Upper lobe of left lung (tissue), 6 donors: Measurements from ENCODE around the gene RASGEF1C. TPM values are rescaled to one million over a fixed set of nuclear protein-coding genes. Genes with fewer than 3 reads are reported as not detected.

Experiments used
- ATAC-seq, 2 donors: fragments of 200-7000 bp; cut with Tn5 transposase; one replicate each; pipeline ENCODE4 v1.9.1; 2022; ENCODE audit warnings: mild to moderate bottlenecking in 2 of 2, moderate library complexity in 2 of 2; ENCODE audit not compliant: low FRiP score in 2 of 2
- DNase-seq, 2 donors: peaks; one replicate each; pipeline ENCODE4 v3.0.0-alpha.2; 2019 to 2020
- H3K27ac ChIP-seq, 4 donors: fragments of 200-600 bp; sonication (generic); one replicate each; pipeline ENCODE4 v1.5.1; 2016 to 2019
- H3K27me3 ChIP-seq, 4 donors: fragments of 200-600 bp; sonication (generic); one replicate each; pipeline ENCODE4 v1.5.1; 2017 to 2019
- H3K36me3 ChIP-seq, 4 donors: fragments of 200-600 bp; sonication (generic); one replicate each; pipeline ENCODE4 v1.5.1; 2016 to 2019
- H3K4me1 ChIP-seq, 4 donors: fragments of 200-600 bp; sonication (generic); one replicate each; pipeline ENCODE4 v1.5.1; 2018 to 2019
- H3K4me3 ChIP-seq, 4 donors: fragments of 200-600 bp; sonication (generic); one replicate each; pipeline ENCODE4 v1.5.1; 2017 to 2019; ENCODE audit warnings: mild to moderate bottlenecking in 2 of 4, moderate library complexity in 1 of 4
- H3K9me3 ChIP-seq, 4 donors: fragments of 200-600 bp; sonication (generic); one replicate each; pipeline ENCODE4 v1.5.1; 2018 to 2019
- EP300 ChIP-seq, 4 donors: sonication (generic); formaldehyde crosslinking; IDR thresholded peaks; one replicate each; pipeline ENCODE4 v1.5.1; 2017; ENCODE audit warnings: antibody characterized with exemption in 4 of 4, control low read depth in 2 of 4
- POLR2A ChIP-seq, 4 donors: fragments of 450-650 bp; IDR thresholded peaks; one replicate each; pipeline ENCODE4 v1.5.1; 2016 to 2017; ENCODE audit warnings: antibody characterized with exemption in 4 of 4, mild to moderate bottlenecking in 2 of 4
- POLR2AphosphoS5 ChIP-seq, 2 donors: sonication (generic); formaldehyde crosslinking; IDR thresholded peaks; one replicate each; pipeline ENCODE4 v1.5.1; 2017; ENCODE audit warnings: antibody characterized with exemption in 2 of 2
- WGBS, 2 donors: methylation state at CpG; one replicate each; pipeline ENCODE4 v1.1.5; 2017 to 2018; 5-methylcytosine and 5-hydroxymethylcytosine counted together
- total RNA-seq, 6 donors: library from RNA; depleted of rRNA in 4 of 6; stranded (reverse); fragments of >200 nt in 4 of 6; gene quantifications; one replicate each; pipeline versions ENCODE4 v1.1.0 to v1.2.1, GENCODE V29; 2016 to 2021
- TF ChIP-seq, protein P1 (sequence below), 6 experiments: fragments of 450-650 bp in 4 of 6; fragments of 200-600 bp in 2 of 6; sonication (generic) in 2 of 6; IDR thresholded peaks; one replicate each; pipeline ENCODE4 v1.5.1; 2016 to 2019; ENCODE audit warnings: antibody characterized with exemption in 6 of 6
- donor health status: DM: no; HTN: no; CAD: no; lungs with moderate emphysema.
- donor health status: DM: no; HTN: yes; CAD: no; lungs with severe emphysema.

RASGEF1C gene
- total RNA-seq, 6 donors from 2014 or later = not detected

DNA sequence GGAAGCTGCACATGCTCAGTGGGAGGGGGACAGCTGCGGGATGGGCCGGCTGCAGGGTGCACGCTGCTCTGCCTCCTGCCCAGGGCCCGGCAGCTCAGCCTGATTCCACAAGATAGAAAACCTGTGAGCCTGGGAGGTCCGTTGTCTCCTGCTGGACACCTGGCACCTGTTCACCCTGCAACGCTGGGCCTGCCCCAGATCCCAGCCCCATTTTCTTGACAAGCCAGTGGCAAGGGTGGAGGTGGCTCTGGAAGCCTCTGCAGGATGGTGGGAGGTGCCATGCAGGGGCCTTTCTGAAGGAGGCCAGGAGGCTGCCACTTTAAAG is 69.3 kb downstream of the RASGEF1C start:
- ATAC-seq (no peak), DNase-seq (no peak)
- Histone ChIP-seq H3K27ac (no peak overlapping the region), H3K9me3 (no peaks in the 10 kb centered on the region), H3K27me3 (no peaks in the 10 kb centered on the region), H3K36me3 (no peaks in the 10 kb centered on the region), H3K4me3 (no peak overlapping the region), H3K4me1 (no peaks in the 10 kb centered on the region)
- 80% methylated on average over 6 of the region's 6 CpGs; no CpG with 5 or more reads in 1 of the 2 donors for WGBS, 2 donors
- TF ChIP-seq POLR2AphosphoS5 (IDR thresholded peaks at IDR 0.05) (no peak), EP300 (IDR thresholded peaks at IDR 0.05) (no peak), POLR2A (IDR thresholded peaks at IDR 0.05) (no peak)
- TF ChIP-seq, protein P1, sequence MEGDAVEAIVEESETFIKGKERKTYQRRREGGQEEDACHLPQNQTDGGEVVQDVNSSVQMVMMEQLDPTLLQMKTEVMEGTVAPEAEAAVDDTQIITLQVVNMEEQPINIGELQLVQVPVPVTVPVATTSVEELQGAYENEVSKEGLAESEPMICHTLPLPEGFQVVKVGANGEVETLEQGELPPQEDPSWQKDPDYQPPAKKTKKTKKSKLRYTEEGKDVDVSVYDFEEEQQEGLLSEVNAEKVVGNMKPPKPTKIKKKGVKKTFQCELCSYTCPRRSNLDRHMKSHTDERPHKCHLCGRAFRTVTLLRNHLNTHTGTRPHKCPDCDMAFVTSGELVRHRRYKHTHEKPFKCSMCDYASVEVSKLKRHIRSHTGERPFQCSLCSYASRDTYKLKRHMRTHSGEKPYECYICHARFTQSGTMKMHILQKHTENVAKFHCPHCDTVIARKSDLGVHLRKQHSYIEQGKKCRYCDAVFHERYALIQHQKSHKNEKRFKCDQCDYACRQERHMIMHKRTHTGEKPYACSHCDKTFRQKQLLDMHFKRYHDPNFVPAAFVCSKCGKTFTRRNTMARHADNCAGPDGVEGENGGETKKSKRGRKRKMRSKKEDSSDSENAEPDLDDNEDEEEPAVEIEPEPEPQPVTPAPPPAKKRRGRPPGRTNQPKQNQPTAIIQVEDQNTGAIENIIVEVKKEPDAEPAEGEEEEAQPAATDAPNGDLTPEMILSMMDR (IDR thresholded peaks at IDR 0.05) = no peak

DNA sequence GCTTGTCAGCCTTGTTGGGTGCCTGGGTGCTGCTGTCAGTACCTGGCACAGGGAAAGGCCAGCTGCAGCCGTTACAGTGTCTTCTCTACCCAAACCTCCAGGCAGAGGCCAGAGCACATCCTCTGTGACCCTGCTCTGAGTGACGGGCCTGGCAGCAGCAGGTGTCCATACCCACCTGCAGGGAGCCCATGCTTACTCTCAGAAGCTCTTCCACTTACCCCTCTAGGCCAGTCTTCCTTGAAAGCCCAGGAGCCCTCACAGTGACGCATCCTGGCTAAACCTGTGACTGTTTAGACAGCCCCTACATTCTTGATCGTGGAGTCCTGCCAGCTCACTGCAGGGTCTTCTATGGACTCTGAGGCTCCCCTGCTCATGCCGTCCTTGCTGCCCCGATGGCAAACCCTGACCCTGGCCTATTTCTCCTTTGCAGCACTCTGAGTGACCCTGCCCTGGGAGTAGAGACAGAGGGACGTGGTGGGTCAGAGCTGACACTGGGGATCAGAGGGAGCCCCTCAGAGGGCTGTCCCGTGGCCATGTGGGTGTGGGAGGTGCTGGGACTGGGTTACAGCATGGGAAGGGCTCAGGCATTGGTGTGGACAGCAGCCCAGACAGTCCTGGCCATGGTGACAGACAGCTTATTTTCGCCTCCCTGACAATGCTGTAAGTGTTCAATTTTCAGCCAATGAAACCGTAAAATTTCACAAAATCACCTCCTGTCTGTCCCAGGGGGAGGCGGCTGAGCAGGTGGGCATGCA is 69.9 kb downstream of the RASGEF1C start:
- H3K27ac ChIP-seq = no peak overlapping the region
- no peaks in the 10 kb centered on the region for H3K27me3 ChIP-seq
- no peaks in the 10 kb centered on the region for H3K36me3 ChIP-seq
- DNase-seq (no peak), ATAC-seq (no peak)
- TF ChIP-seq, protein P1 (IDR thresholded peaks at IDR 0.05) = no peak
- no peak for TF ChIP-seq POLR2AphosphoS5 (IDR thresholded peaks at IDR 0.05)
- TF ChIP-seq EP300 (IDR thresholded peaks at IDR 0.05) = no peak
- TF ChIP-seq POLR2A (IDR thresholded peaks at IDR 0.05) = no peak
- WGBS, 2 donors = 61 to 73% methylated on average over 6 to 11 of the region's 11 CpGs
- no peaks in the 10 kb centered on the region for H3K4me1 ChIP-seq
- no peak overlapping the region for H3K4me3 ChIP-seq
- H3K9me3 ChIP-seq = no peaks in the 10 kb centered on the region

DNA sequence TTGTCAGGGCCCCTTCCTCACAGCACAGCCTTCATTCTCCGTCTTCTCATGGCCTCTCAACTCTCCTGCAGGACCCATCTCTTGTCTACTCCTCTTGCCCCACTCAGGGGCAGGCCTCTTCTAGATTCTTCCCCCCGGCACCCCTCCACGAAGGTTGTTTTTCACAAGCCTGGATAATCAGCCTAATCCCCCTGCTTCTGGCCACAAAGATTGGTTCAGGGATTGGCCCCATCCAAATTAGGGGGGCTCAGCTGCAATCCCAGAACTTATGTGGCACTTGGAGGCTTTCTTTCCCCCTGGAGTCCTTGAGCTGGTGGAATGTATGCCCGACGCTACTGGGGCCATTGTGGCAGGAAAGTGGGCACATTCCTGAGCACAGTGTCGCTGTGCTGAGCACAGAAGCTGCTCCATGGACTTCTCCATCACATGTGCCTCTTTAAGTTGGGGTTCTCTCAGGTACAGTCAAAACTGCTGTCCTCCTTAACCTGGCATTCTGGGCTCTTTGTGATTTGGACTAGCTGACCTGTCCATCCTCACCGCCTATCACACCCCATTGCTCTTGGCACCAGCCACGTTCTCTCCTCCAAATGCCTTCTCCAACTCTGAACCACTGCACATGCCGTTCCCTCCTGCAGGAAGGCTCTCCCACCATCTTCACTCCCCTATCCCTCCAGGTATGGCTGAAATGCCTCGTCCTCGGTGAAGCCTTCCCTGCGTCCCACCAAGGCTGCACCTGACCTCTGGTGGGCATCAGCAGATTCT is 70.6 kb downstream of the RASGEF1C start:
- TF ChIP-seq, protein P1 (IDR thresholded peaks at IDR 0.05) = no peak
- TF ChIP-seq POLR2A (IDR thresholded peaks at IDR 0.05) (no peak), POLR2AphosphoS5 (IDR thresholded peaks at IDR 0.05) (no peak), EP300 (IDR thresholded peaks at IDR 0.05) (no peak)
- Histone ChIP-seq H3K27ac (no peak overlapping the region), H3K27me3 (no peaks in the 10 kb centered on the region), H3K9me3 (no peaks in the 10 kb centered on the region), H3K4me3 (no peak overlapping the region), H3K4me1 (no peaks in the 10 kb centered on the region), H3K36me3 (no peaks in the 10 kb centered on the region)
- 74 to 77% methylated on average over 10 to 12 of the region's 12 CpGs for WGBS, 2 donors
- ATAC-seq (no peak), DNase-seq (no peak)

DNA sequence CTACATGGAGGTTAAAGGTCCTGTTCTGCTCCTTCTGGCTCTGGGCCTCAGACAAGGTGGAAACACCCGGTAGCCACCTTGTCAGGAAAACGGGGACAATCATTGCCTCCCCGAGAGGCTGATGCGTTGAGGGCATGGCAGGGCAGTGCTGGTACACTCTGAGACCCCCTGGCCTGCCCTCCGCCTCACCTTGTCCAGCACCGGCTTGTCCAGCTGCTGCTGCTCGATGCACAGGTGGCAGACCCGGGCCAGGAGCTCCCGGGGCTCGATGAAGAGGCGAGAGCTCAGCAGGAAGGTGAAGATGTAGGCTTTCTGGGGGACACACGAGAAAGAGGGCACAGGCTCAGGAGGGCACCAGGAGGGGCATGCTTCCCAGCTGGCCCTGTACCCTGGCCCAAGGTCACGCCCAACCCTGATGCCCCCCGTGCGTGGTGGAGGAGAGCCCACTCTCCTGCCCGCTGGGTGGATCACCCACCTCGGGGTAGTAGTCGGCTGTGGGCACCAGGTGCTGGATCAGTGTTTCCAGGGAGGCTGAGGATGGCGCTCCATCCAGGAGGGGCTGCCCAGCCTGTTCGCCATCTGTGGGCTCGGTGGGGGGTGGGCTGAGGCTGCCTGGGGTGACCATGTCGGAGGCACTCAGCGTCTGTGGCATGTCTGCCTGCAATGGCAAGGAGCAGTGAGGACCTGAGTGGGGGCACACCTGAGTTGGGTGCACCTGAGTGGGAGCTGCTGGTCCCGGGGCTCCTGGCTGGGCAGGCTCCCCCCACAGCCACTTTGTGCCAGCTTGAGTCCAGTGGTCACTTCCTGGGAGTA is 71.4 kb downstream of the RASGEF1C start:
- Histone ChIP-seq H3K27me3 (no peaks in the 10 kb centered on the region), H3K4me1 (no peaks in the 10 kb centered on the region), H3K4me3 (no peak overlapping the region), H3K9me3 (no peaks in the 10 kb centered on the region), H3K27ac (no peak overlapping the region), H3K36me3 (no peaks in the 10 kb centered on the region)
- ATAC-seq = no peak
- peak in 1 of 2 donors; percentile 63 for DNase-seq
- TF ChIP-seq EP300 (IDR thresholded peaks at IDR 0.05) (no peak), POLR2A (IDR thresholded peaks at IDR 0.05) (no peak), POLR2AphosphoS5 (IDR thresholded peaks at IDR 0.05) (no peak)
- TF ChIP-seq, protein P1 (IDR thresholded peaks at IDR 0.05) = no peak
- 88% methylated on average over 23 of the region's 24 CpGs; no CpG with 5 or more reads in 1 of the 2 donors for WGBS, 2 donors
